GM18502 (cell line): ENCODE data around the gene SCN2B.

Experiments used
- ATAC-seq: cut with Tn5 transposase; IDR thresholded peaks from one replicate; pipeline ENCODE4 v1.9.1; 2021; ENCODE audit warnings: mild to moderate bottlenecking; ENCODE audit not compliant: unreplicated experiment, poor library complexity

SCN2B gene

DNA sequence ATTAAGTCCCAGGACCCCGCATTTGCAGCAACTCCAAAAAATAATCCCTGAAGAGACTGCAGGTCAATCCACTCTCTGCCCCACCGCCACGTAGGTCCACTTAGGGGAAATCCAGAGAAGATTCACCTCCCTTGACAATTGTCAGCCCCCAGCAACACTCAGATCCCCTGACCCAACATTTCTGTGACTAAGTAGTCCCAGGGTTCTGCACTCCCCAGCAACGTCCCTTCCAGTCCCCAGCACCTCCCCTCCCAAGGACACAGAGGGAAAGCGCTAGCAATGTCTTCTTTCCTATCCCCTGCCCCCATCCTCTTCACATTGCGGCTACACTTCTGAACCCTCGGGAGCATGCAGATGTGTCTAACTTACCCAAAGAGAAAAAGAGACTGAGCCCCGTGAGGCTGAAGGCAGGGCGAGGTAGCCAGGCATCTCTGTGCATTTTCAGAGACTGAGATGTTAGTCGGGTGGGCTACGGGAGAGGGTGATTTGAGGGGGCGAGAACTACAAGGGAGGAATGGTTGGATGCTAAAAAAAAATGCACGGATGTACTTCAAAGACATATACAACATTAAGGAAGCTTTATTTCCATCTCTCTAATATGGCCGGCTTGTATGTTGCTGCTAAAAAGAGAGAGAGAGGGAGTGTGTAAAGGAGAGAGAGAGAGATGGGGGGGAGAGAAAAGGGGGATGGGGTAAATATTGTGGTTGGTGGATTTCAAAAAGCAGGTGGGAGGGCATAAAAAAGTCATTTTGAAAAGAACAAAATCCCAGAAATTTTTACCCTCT lies at the start of gene SCN2B:
Gene SCN2B, minus strand, starts transcription at position 647 of the 785 bp plus-strand sequence. Its CDS starts 208 bp downstream, at position 439.
- ATAC-seq = no peak

DNA sequence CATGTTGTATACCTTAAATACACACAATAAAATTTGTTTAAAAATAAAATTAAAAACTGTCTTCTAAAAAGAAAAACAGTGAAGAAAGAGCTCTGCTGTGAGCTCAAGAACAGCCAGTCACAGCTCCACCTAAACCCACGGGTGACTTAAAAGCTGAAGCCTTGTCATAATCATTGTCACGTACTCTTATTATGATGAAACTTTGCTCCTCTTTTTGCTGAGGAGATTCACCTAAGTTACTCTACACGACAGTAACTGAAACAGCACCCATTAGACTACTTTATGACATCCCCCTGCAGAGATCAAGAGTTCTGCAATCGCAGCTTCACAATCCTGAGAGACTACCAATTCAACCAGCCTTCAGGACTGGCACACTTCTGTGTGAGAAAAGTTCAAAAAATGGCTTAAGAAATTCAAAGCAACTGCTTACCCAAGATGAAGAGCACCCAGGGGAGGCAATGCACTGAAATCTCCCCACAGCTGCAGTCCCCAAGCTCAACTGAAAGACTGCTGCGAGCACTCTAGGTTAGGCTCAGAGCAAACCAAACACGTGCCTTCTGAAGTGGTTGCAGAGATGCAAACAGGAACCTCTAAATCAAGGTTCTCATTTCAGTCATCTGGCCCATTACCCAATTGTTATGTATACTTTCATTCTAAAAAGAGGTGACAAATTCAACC lies 48.2 kb upstream of the SCN2B start, which contains the start of gene JAML:
Gene JAML, minus strand, starts transcription at position 501 of the 678 bp plus-strand sequence. CDS start 10,145 bp downstream, outside the sequence.
- ATAC-seq = no peak

- no peak for ATAC-seq
These were observed 47.6 kb upstream of the SCN2B start for GRCh38 chr11:118223992-118224391.

DNA sequence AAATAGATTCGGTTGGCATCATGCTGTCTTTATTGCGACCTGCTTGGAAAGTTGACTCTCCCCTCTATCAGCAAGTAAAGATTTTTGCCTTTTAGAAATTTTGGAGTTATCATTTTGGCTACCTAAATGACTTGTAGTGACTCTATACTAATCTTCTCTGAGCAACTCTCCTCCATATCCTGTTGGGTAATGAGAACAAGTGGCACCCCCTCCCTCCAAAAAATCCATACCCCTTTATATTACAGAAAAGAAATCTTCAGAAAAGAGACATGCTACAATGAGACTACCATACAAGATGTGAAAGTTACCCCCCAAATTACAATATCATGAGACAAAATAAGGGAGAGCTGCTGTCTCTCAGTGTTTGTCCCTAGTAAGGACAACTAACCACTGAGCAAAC lies 47.1 kb upstream of the SCN2B start:
- no peak for ATAC-seq

GRCh38 chr11:118222437-118222836 lies 46.0 kb upstream of the SCN2B start:
- no peak for ATAC-seq

DNA sequence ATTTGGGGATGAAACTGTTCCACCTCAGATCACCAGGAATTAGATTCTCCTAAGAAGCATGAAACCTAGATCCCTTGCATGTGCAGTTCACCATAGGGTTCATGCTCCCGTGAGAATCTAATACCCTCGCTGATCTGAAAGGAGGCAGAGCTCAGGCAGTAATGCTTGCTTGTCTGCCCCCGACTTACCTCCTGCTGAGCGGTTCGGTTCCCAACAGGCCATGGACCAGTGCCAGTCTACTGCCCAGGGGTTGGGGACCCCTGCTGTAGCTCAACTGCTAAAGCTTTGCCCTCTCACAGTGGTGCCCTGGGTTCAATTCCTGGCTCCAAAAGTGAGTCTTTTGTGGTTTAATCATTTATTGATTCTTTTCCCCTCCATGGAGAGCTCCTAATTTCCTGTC lies 45.0 kb upstream of the SCN2B start:
- ATAC-seq = no peak

DNA sequence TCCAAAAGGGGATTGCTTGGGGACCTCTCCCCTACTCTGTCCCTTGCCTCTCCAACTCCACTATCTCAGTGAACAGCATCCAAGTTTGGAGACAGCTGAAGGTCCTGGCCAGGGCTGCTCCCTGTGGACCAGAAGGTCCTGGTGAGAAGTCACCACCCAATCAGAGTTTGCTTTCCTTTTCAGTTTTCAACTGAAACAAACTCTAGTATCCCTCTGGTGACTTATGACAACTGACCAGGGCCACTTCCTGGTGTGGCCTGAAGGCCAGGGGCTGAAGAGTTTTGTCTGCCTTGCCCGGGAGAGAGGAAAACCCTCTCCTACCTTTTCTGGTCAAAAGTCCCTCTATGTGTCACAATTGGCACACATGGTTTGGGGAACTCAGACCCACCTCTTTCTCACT lies 43.3 kb upstream of the SCN2B start:
- no peak for ATAC-seq

GRCh38 chr11:118219244-118219643 lies 42.8 kb upstream of the SCN2B start:
- no peak for ATAC-seq

- no peak for ATAC-seq
These were observed 41.1 kb upstream of the SCN2B start for GRCh38 chr11:118217575-118217974.

DNA sequence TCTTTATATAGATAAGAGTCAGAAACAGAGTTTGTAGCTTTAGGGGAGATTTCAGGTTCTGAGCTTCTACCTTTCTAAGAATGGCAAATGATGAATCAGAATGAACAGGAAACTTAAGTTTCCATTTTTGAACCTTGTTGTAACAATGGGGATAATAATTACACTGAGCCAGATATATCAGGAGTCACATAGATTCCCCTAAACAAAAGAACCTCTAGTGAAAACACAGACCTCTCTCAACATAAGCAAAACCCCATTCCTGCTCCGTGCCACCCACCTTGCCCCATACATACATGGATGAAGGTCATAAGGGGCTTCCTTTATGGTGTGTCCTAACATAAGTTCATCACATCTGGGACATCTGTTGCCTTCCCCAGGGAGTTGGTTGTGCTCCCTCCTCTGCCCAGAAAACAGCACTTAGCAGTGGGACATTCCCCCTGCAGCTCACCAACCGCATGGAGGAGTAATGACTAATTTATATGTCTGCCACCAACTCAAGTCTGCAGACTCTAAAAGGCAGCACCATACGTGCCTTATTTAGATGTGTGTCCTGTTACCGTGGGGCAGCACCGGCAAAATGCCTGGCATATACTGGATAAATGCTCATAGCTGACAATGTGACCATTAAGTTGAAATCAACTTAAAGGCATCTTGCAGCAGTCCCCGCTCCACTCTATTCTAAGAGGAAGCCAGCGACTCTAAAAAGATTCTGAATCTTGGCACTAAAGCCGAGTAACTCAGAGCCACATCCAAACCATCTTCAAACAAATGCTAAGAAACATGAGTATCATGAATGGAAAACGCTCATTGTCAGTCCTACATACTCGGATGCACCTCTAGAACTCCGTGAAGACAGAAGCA lies 40.4 kb upstream of the SCN2B start:
- peak; percentile 55 for ATAC-seq

DNA sequence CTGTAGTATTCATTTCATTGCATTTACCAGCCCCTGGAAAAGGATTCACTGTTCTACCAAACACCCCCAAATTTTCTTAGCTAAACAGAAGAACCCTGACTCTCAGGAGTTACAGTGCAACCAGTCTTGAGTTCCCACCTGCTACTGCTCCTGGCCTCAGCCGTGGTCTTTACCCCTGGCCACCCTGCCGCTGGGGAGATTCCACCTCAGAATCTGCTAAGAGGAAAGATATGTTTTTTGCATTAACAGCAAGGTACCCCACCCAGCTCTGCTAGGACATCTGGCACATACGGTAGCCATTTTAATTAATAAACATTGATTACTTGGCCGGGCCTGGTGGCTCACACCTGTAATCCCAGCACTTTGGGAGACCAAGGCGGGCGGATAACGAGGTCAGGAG lies 39.3 kb upstream of the SCN2B start:
- ATAC-seq = no peak

- ATAC-seq = no peak
These were observed 38.8 kb upstream of the SCN2B start for GRCh38 chr11:118215262-118215661.

- peak; percentile 39 for ATAC-seq
These were observed 37.9 kb upstream of the SCN2B start for GRCh38 chr11:118214210-118214914.

DNA sequence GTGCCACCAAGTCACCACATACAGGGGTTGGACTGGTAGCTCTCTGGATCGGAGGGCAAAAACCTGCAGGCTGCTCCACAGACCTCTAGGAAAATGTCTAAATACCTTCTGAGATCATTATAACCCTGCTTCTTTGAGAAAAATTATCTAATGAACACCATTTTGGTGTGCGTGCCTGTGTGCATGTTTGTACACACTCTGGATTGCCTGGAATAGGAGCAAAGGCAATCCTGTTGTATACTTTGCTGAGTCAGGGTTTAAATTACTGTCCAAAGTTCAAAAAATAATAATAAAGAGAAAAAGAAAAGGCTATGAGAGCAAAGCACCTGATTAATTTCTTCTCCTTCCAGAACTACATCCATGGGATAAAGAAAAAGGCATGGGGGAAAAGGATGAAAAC lies 37.3 kb upstream of the SCN2B start:
- ATAC-seq = no peak

DNA sequence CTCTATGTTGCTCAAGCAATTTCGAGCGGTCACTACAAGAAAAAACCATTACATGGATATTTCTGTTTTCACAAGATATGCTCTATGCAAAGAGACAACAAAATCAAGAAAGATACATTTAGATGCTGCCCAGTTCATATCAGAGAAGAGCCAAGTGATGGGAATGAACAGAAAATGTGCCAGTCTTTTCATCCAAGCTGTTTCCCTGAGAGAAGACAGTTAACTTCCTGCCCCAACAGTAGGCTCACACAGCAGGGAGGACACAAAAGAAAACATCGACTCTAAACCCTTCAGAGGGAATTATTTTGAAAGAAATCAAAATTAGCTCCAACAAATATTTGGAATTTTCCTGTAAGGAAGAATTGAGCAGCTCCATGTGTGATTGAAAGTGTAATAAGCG lies 36.8 kb upstream of the SCN2B start:
- ATAC-seq = no peak

DNA sequence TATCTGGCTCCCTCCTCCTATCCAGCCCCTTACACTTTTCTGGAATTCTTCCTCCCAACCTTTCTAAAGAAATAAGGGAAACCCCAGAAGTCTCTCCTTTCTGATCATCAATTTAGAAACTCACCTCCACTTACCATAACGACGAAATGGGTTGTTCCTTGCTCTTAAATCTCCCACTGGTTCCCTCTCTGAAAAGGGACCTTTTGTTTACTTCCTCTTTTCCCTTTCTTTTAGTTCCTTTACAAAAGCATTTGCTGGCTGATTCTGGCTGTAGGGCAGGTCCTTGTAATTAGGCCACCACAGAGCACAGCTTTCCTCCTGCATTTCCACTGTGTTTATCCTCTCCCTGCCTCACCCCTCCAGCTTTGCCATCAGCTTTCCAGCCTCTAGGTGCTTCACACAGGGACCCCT lies 36.3 kb upstream of the SCN2B start:
- ATAC-seq = no peak

- ATAC-seq = no peak
These were observed 35.8 kb upstream of the SCN2B start for GRCh38 chr11:118212131-118212725.

DNA sequence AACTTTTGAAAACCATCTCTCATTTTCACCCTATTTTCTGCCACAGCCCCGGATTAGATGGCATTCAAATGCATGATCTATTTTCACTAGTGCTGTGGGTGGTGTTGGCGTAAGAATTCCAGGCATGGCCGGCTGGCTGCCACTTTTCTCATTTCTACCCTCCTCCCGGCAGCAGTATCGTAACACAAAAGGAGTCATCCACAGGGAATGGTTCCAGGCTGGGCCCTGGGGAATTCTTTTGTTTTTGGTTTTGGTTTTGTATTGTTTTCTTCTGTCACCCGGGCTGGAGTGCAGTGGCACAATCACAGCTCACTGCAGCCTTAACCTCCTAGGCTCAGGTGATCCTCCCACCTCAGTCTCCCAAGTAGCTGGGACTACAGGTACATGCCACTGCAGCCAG lies 34.6 kb upstream of the SCN2B start:
- no peak for ATAC-seq

- no peak for ATAC-seq
These were observed 33.9 kb upstream of the SCN2B start for GRCh38 chr11:118210323-118210722.

DNA sequence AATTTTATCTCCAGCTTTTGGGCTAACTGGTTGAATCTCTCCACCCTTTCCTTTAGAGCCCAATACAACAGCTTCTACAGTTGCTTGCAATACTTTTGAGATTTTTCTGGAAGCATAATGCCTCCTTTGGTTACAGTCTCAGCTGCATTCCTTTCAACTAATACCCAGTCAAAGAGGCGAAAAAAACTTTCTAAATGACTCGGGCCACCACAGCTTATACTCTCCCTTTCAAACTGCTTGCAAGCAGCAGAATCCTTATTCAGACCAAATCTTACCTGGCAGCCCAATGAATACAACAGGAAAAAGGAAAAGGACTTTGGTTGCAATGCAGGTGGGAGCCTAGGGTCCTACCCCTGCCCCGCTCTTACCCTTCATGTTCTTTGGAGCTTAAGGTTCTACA lies 32.6 kb upstream of the SCN2B start:
- ATAC-seq = no peak
